M059J (cell line): Measurements from ENCODE around the gene TCF7. TPM values are rescaled to one million over a fixed set of nuclear protein-coding genes. Genes with fewer than 3 reads are reported as not detected.

ENCODE experiments used
- DNase-seq: peaks from one replicate; pipeline ENCODE4 v3.0.0-alpha.2; 2012; ENCODE audit warnings: low read depth
- total RNA-seq: library from RNA; depleted of rRNA; stranded (reverse); fragments of >200 nt; shearing (Covaris generic); gene quantifications from 2 replicates; pipeline ENCODE4 v1.2.3, GENCODE V29; 2014

Gene TCF7
- total RNA-seq, 1 experiment from 2014 or later = 7.4 TPM

- DNase-seq = no peak
Measured at GRCh38 chr5:134131165-134131564, 16.7 kb downstream of the TCF7 start.

GRCh38 chr5:134131578-134132350, 17.3 kb downstream of the TCF7 start:
- DNase-seq = no peak

- no peak for DNase-seq
Measured at GRCh38 chr5:134132372-134133187, 18.1 kb downstream of the TCF7 start.

DNA sequence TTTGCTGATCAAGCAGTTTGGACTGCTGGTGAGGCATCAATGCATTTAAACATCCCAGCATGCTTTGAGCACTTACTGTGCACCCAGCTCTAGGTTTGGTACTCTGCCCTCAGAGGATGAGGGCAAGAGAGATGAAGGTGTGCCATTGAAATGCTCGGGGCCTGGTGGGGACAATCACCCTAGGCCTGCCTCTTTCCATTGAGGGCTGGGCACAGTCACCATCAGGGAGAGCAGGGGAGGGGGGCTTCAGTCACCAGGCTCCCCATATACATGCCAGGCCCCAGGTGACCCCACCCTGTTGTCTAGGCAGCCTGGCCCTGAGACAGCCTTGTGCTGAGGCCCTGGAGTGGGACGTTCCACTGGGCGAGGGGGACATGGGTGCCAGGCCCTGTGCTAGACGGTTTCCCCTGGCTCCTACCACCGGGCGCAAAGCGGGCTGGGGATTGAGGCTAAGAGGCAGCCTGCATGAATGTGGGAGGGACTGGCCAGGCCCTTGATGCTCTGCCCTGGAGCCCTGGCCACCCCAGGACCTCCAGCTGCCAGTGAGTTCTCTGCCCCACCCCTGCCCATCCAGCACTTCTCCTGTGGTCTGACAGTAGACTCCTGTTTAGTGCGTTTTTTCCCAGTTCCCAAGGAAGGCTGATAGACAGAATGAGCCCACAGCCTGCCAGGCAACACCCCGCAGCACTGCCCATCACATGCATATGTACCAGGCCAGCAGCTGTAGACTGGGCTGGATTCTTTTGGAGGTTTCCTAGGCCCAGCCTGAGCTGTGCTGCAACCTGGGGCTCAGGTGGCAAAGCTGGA, 18.9 kb downstream of the TCF7 start:
- DNase-seq = no peak

DNA sequence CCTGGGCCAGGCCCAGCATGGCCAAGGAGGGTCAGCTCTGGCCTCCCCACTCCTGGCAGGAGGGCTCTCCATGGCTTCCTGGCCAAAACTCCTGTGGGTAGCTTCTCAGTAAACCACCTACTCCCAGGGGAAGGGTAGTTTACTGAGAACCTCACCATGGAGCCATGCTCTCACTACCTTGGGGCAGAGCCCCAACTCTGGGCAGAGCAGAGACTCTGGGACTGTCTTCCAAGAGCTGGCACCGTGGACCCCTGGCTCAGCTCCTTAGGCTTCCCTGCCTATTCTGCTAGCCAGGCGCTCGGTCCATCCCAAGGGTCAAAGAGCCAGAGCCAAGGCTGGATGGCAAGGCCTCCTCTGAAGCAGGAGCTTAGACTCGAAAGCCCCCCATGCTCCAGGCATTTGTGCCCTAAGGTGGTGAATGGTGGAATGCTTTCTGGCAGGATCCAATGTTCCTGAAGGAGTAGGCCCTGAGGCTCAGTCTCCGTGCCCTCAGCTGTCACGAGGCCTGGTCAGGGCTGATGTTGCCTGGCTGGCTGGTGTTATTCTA, 19.6 kb downstream of the TCF7 start:
- no peak for DNase-seq

DNA sequence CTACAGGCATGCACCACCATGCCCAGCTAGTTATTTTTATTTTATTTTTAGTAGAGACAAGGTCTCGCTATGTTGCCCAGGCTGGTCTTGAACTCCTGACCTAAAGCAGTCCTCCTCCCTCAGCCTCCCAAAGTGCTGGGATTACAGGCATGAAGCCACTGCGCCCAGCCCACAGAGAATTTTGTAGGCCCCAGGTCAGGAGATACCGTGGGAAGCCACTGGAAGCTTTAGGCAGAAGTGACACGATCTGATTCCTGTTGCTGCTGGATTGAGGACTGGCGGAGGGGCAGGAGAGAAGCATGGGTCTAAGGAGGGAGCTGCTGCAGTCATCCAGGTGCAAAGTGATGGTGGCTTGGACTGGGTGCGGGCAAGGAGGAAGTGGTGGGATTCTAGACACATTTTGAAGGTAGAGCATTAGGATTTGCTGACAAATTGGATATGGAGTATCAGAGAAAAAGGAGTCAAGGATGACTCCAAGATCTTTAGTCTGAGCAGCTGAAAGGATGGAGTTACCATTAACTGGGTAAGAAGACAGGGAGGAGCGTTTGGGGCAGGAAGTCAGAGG, 20.7 kb downstream of the TCF7 start:
- no peak for DNase-seq

DNA sequence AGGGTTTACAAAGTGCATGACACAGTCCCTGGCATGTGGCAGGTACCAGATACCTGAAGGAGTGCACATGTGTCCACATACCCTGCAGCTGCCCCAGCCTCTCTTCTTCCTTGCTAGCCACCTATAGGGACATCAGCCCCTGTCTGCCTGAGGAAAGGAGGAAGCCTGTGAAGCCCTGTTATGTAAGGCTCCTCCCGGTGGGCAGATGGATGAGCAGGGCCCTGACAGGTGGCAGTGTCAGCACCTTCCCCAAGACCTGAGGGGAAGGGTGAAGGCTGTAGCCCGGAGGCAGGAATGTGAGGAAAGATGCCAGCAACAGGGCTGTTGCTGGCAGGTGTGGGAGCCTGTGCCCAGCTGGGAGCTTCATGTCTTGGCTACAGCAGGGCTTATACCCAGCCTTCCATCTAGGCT, 21.7 kb downstream of the TCF7 start:
- no peak for DNase-seq

DNA sequence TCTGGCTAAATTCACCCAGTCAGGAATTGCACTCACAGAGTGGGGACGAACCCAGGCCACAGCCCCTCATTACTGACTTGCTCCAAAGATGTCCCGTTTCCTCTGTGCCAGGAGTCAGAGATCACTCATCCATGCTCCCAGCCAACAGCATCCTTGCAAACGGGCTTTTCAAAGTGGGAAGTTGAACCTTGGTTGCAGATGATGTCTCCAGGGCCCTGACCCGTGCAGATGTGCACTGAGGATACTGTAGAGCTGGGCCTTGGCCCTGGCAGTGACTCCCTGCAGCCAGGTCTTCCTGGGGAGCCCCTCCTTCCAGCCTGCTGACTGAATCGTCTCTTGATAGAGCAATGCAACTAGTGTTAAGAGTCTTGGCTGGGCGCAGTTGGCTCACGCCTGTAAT, 22.3 kb downstream of the TCF7 start:
- no peak for DNase-seq

- peak; percentile 95 for DNase-seq
Measured at GRCh38 chr5:134138416-134139376, 24.2 kb downstream of the TCF7 start.

GRCh38 chr5:134139377-134139851, 24.9 kb downstream of the TCF7 start:
- DNase-seq = no peak

DNA sequence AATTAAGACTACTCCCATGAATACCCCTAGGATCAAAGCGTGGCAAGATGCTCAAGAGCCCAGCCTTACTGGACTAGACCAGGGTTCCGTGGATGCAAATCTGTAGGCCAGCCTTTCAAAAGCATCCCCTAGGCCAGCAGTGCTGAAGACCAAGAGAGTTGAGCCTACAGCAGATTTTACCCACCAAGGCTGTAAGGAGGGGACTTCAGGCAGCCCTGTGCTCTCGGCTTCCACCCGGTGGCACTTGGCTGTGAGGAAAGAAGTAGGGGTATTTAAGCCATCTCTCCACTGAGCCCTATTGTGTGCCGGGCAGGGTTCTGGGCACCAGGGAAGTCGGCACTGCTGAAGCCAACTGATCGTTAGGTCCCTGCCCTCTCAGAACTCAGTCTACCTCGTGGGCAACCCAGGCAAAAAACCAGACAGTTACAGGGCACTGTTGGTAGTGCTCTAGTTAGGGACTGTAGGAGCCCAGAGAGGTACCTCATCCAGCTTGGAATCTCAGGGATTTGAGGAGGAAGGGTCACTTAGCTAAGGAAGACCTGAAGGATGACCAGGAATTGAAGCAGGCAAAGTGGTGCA, 25.5 kb downstream of the TCF7 start:
- no peak for DNase-seq

DNA sequence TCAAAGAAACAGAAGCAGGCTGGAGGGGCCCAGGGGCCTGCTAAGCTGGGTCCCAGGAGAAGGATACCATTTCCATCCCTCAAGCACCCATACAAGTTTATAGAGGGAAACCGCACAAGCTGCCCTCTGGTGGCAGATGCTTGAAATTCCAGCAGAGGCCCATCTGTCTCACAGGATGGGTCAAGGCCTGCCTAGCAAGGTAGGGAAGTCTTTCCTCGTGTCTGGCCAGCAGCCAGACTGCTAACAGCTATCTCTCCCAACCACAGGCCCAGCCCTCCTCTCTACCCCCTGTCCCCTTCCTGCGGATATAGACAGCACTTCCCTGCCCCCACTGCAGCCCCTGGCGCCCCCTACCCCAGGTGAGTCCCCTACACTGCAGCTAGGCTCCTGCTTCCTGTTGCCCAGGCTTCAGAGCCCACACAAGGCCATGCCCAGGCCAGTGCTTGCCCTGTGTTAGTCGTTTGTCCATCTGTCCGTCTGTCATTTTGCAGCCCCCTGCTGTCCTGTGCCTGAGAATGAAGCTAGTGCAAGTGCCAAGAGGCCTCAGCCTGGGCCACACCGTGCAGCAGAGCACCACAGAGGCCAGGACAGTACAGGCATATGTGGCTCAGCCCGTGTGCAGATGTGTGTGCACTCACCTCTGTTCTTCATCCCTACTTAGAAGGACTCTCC, 26.2 kb downstream of the TCF7 start:
- peak; percentile 83 for DNase-seq

GRCh38 chr5:134141331-134142050, 27.0 kb downstream of the TCF7 start:
- peak; percentile 45 for DNase-seq

GRCh38 chr5:134142052-134142451, 27.6 kb downstream of the TCF7 start:
- DNase-seq = no peak

DNA sequence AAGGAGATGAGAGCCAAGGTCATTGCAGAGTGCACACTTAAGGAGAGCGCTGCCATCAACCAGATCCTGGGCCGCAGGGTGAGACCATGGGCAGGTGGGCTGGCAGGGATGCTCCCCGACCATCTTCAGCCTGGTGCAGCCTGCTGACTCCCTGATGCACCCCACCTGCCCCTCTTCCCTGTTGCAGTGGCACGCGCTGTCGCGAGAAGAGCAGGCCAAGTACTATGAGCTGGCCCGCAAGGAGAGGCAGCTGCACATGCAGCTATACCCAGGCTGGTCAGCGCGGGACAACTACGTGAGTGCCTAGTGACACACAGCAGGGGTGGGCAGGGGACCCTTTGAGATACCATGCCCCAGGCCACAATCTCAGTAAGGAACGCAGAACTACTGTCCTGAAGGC, 28.3 kb downstream of the TCF7 start:
- DNase-seq = no peak

GRCh38 chr5:134143431-134143830, 28.9 kb downstream of the TCF7 start:
- DNase-seq = no peak

GRCh38 chr5:134143944-134144941, 29.8 kb downstream of the TCF7 start:
- no peak for DNase-seq
